Activated CD8-positive, alpha-beta memory T cell treated with anti-CD3 and anti-CD28 coated beads, Interleukin-2, amount 50 U/mL, for 4 hours (primary cell): ENCODE data around the gene DLL1.
"Not testable (repeated sequence)": the region's sequence is repeated elsewhere in the genome, so short reads cannot be mapped to it uniquely, and the experiment has no call there.

Source experiments
- DNase-seq: peaks from one replicate; pipeline ENCODE4 v3.0.0-alpha.2; 2020

The DLL1 gene, protein sequence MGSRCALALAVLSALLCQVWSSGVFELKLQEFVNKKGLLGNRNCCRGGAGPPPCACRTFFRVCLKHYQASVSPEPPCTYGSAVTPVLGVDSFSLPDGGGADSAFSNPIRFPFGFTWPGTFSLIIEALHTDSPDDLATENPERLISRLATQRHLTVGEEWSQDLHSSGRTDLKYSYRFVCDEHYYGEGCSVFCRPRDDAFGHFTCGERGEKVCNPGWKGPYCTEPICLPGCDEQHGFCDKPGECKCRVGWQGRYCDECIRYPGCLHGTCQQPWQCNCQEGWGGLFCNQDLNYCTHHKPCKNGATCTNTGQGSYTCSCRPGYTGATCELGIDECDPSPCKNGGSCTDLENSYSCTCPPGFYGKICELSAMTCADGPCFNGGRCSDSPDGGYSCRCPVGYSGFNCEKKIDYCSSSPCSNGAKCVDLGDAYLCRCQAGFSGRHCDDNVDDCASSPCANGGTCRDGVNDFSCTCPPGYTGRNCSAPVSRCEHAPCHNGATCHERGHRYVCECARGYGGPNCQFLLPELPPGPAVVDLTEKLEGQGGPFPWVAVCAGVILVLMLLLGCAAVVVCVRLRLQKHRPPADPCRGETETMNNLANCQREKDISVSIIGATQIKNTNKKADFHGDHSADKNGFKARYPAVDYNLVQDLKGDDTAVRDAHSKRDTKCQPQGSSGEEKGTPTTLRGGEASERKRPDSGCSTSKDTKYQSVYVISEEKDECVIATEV

DNA sequence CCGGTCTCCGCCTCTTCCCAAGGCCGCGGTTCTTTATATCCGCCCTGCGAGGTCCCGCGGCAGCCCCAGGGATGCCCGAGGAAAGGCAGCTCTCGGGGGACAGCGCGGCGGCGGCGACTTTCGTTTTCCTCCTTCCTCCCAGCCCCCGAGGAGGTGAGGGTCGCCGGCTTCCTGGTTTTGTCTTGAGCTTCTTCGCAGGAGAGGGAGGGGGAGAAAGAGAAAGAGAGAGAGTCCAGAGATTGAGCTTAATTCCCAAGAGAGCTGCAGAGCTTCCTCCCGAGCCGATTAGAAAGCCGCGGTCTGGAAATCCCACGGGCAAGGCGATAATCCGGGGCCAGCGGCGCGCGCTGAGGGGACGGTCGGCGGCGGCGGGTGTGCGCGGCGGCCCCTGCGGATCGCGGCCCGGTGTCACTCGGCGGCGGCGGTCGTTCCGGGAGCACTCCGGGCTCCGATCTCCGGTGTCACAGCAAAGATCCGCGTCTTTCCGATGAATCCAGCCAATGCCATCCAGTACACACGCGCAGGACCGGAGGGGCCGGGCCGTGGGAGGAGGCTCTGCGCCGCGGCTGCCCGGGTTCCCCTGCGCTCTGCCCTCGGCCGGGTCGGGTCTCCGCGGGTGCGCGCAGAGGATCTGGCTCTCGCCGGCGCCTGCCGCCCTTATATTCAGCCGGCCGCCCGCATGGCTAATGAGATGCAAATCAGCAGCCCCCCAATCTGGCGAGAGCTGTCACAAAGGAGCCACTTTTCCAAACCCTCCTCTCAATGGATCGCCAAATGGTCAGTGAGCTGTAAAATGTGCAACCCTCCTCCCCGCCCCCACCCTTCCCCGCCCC lies at the start of gene DLL1:
Gene DLL1, minus strand, starts transcription at position 783 of the 833 bp plus-strand sequence. CDS start 939 bp downstream, outside the sequence.
- peak; percentile 45 for DNase-seq

DNA sequence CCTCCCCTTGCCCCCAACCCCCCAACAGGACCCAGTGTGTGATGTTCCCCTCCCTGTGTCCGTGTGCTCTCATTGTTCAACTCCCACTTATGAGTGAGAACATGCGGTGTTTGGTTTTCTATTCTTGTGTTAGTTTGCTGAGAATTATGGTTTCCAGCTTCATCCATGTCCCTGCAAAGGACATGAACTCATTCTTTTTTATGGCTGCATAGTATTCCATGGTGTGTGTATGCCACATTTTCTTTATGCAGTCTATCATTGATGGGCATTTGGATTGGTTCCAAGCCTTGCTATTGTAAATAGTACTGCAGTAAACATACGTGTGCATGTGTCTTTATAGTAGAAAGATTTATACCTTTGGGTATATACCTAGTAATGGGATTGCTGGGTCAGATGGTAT lies 44.3 kb upstream of the DLL1 start:
- not testable (repeated sequence) for DNase-seq

DNA sequence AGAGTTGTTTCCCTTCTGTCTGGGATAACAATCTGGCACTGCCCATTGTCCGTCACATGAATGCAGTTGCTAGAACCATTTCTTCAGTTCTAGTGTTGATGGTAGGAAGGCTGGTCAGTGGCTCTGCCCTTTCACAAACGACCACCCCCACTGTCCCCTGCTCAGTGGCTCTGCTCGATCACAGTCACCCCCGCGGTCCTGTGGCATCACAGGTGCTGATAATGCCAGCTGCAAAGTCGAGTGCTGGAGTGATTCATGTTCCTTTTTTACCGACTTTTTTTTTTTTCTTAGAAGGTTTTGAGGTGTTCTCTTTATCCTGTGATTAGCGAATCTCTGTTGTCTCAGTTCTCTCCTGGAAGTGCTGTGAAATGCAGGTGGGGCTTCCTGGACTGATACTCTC lies 38.4 kb upstream of the DLL1 start:
- no peak for DNase-seq

DNA sequence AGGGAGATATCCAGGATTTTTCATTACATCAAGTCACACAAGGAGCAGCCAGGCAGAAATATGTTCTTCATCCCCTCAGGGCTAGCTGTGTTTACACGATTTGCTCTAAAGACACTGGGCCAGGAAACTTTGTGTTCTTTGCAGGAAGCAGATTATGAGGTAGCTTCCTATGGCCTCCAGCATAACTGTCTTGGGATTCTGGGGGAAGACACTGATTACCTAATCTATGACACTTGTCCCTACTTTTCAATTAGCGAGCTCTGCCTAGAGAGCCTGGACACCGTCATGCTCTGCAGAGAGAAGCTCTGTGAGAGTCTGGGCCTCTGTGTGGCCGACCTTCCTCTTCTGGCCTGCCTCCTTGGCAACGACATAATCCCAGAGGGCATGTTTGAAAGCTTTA lies 26.8 kb upstream of the DLL1 start:
- no peak for DNase-seq

DNA sequence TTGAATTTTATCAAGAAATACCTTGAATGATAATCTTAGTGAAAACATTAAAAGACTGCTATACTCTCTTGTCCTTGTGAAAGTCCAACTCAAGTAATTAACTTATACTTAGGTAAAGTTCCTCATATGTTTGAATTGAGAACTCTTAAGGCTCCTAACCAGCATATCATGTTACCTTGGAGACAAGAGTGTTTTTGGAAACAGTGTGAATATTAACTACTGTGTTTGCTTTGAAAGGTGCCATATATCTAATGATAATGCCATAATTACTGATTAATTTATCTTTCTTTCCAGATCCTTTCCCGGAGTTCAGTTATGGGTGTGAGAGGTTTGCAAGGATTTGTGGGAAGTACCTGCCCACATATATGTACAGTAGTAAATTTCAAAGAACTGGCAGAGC lies 26.2 kb upstream of the DLL1 start:
- no peak for DNase-seq

DNA sequence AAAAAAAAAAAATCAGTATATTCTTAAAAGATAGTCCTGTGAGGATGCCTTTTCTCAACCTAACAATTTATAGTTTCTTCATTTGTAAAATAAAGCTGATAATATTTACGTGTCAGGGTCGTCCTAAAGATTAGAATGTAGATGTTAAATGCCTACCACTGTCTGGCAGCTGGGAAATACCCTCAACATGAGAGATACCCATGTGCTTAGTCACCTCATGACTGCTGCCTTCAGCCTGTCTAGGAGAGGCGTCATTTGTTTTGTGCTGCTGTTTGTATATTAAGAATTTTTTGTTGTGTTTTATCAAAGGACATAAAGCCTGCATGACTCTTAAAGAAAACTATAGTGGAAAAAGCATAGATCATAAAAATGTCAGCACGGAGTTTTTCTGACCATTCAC lies 25.2 kb upstream of the DLL1 start:
- no peak for DNase-seq

DNA sequence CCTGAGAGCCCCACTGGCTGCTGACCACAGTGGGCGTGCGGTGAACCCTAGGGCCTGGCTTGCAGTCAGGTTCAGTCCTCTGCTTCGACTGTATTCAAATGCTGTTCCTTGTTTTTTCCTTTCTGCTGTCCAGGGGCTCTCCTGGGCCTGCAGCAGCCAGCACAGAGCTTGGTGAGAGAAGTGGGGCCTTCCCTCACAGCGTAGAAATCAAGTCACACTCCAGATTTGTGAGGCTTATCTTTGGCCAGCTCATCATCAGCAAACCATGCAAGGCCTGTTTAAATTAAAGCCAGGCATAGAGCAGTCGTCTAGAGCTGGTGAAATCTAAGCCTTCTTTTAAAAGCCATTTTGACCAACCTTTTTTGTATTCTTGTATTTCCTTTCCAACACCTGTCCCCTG lies 24.1 kb upstream of the DLL1 start:
- no peak for DNase-seq

DNA sequence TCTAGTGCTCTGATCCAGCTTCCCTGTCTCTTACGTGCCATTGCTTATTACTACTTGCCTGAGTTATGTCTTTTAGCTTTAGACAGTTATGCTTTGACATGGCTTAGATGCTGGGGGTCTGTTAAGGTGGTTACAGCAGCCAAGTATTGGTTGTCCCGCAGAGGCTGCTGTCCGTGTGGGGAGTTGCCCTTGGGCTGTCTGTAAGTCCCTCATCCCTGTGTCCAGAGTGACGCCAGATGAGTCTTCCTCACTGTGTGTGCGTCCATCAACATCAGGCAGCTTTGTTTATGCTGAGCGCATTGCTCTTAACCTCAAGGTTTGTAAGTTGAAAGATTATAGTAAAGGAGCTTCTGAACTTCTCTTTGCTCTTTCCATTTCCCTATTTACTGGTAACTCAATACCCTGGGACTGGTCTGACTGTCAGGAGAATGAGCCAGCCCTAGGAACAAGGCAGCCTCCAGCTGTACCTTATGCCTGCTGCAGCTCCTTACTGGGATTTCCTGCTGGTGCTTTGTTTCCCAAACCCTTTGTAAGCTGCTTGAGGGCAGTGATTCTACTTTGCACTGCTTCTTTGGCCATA lies 22.9 kb upstream of the DLL1 start:
- DNase-seq = no peak

DNA sequence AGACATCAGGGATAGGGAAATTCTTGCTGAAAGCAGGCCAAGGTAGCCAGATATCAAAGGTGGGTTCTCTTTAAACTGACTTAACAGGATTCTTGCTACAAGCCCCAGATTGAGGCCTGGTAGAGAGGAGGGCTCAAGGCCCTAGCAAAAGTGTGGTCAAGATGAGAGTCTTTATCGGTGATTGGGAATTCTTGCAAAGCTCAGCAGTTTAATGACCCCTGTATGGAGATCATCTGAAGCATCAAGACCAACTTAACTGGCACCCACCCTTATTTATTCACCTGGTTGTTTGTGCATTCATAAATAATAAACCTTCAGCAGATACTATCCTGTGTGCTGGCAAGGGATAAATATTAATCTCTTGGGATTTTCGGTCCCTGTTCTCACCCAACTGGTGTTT lies 22.0 kb upstream of the DLL1 start:
- no peak for DNase-seq

DNA sequence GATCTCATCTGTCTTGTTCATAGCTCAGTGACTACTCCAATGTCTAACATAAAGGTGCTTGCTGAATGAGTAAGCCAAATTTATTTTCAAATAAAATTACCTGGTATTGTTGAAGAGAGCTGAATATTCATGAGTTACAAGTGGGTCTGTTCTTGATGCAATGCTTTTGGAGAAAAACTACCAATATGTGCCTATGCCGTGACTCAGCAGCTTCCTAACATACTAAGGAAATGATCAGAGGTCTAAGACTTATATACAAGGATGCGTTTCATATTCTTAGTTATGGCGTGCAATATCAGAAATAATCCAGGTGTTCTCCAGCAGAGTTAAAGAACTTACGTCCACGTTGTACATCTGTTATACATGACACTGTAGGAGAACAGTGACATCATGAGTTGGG lies 20.8 kb upstream of the DLL1 start:
- DNase-seq = no peak

DNA sequence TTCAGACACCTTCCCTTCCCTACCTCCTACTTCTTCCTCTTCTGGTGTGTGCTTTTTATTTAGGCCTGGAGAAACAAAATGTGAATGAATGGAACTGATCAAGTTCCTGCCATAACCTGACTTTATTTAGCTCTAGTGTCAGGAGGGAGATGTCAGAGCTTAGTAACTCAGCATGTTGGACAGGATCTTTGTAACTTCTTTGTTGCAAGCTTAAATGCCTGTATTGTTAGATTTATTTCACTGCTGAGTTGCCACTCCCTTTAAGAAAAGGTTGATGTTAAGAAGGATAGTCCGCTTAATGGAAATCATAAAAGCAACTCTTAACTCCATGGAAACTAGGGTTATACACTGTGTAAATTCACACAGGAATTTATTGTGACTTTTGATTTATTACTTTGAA lies 17.9 kb upstream of the DLL1 start:
- DNase-seq = no peak

DNA sequence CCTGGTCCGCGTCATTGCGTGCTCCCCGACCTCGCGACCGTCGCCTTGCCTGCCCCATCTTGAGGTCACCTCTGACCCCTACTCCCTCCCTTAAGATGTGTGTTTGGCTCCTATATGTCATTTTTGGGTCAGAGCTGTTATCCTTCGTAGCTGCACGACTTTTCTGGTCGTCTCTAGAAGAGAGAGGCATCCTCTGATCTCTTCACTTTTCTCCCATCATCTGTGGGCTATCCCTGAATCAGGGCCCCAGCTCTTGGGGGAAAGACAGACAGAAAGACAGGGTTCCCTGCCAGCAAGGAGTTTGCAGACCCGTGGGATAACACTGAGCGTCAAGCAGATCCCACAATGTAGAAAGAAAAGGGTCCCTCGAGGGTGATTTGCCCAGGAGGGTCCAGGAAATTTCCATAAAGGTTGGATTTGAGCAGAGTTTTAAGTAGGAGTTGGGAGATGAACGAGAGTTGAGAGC lies 16.2 kb upstream of the DLL1 start:
- no peak for DNase-seq

DNA sequence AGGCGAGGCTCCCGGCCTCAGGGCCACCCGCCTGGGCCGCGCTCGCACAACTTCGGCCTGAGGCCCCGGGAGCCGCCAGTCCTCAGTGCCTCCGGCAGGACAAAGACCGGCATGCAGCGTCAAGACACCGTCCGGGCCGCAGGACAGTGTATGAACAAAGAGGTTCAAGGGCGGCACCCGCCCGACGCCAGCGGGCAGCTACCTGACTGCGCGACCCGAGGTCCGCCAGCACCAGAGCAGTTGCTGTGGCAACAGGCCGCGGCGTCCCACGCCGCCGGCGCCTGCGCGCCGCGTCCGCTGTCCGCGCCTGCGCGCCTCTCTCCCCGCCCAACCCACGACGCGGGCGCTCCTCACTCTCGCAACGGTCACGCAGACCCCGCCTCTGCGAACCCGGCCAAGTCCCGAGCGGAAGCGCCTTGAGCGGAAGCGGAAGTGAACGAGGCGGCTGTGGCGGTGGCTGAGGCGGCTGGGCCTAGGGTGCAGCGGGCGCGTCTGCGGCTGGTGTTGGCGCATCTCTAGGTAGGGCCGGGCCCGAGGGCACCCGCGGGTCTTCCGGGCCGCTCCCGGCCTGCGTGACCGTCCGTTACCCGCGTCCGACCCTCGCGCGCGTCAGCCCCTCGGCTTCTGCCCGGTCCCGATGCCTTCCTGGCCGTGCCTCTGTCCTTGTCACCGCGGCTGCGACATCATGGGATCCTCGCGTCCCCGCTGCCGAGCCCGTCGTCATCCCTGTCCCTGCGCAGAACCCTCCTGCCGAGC lies 15.6 kb upstream of the DLL1 start, which contains the start of gene FAM120B:
Gene FAM120B, plus strand, starts transcription at position 435 of the 756 bp plus-strand sequence. CDS start 10,633 bp downstream, outside the sequence.
- peak; percentile 96 for DNase-seq

DNA sequence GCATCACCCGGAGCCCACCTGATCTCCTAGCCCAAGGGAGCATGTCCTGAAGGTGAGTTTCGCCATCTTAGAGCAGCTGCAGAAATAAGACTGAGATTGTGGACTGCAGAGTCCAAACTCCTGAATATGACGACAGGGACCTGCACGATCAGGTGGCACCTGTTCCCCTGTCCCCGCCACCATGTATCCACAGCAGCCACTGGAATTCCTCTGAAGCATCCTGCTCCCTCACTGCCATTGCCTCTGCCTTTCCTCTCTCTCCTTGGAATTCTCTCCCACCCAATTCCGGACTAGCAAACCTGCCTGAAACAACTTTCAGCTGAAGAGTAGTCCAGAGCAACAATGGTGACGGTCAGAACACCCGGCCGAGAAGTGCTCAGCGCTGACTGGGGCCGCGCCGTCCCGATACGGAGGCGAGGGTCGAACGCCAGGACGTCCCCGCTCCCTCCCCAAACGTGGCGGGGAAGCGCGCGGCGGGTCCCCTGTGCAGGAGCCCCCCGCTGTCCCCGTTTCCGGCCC lies 15.0 kb upstream of the DLL1 start:
- DNase-seq = no peak

DNA sequence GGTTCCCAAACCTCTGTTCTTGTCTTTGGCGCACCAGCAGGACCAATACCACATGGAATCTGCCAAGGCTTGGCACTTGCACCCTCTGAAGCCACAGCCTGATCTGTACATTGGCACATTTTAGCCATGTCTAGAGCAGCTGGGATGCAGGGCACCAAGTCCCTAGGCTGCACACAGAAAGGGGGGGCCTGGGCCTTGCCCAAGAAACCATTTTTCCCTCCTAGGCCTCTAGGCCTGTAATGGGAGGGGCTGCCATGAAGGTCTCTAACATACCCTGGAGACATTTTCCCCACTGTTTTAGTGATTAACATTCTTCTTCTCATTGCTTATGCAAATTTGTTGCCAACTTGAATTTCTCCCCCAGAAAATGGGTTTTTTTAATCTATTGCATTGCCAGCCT lies 10.3 kb upstream of the DLL1 start:
- no peak for DNase-seq

DNA sequence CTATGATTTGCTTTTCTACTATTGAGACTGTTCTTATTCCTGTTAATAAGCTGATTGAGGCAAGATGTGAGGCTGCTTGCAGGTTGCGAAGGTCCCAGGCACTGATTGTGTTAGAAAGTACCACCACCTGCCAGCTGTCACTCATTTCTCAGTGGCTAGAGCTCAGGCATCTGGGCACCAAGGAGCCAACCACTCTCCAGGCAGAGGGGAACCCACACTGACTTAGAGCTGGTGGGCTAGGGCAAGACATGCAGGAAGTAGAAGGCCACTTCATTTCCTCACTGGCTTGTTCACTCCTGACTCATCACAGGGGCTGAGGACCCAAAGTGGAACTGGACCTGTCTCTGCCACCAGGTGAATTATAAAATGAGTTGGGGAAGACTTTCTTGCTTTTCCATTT lies 7.8 kb upstream of the DLL1 start:
- no peak for DNase-seq

DNA sequence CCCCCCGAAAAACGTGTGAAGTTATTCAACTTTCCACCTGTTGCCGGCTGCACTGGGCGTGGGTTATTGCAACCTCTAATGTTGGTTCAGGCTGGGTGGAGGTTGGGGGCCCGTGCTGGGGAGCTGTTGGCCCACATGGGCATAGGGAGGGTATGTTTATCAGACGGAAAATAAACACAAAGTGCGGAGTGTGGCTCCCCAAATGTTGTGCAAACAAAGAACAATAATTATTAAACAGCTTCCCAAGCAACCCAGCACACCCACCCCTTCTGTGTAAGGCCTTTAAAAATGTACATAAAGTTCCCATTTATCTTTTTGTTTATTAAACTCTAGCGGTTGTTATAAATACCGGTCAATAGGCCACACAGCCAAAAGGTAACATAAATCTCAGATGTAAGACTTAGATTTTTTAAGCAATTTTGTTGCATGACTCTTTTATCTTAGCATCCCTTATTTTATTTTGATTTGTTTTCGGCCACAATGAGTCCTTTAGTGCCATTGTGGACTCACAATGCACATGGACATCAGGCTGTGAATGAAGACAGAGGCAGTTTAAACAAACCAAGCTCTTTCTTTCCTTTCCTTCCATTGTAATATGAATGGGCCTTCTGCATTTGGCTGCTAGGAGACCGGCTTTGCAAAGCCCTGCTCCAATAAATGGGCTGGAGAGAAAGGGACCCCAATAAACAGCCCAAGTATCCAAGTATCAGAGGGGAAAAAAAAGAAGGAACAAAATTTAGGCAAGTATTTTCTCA lies 6.9 kb upstream of the DLL1 start:
- no peak for DNase-seq

DNA sequence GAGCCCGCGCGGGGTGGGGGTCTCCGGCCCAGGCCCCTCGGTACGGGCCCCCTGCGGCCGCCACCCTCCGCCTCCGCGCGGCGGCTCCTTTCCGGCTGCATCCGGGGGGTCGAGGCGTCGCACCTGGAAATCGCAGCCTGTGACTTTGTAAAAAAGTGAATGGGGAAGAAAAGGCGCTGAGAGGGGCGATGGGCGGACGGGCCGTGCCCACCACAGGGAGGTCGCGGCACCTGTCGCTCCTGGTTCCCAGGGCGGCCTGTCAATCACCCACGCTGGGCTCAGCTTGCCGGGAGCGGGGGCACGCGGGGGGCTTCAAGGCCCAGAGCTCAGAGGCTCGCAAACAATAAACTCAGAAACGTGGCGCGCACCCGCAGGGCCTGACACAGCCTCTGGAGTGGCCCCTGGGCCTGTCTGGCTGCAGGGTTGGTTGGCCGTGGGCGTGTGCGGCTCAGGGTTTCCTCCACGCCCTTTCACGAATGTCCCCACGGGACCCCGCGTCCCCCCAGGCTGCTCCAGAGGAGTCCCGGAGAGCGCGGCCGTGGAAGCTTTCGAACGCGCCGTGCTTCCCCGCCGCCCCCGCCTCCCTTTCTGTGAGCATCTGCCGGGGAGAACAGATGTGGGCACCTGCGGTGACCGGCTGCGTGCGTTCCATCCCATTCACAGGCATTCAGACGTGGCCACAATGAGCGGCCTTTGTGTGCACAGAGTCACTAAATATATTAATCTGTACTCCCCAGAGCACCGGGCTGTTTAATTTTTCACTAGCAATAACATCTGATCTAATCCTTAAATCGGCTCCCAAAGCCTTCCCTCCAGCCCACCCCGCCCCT lies 6.1 kb upstream of the DLL1 start:
- DNase-seq = no peak

DNA sequence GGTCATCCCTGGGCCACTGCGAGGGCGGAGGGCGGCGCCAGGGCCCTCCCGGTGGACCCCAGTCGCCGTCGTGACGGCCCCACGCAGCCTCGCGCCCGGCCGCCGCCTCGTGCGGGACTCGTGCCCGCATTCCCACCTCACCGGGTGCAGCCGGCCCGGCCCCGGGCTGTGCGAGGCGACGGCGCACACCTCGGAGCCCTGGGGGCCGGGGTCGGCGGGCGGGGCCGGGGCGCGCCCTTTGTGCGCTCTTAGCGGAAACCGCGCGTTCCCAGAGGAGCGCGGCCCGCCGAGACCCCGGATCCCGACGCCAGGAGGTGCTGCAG lies 5.5 kb upstream of the DLL1 start:
- DNase-seq = no peak
